GM03348 (cell line): ENCODE results near the gene UGT2B11.
"Not testable (repeated sequence)": the region's sequence is repeated elsewhere in the genome, so short reads cannot be mapped to it uniquely, and the experiment has no call there.

Source experiments
- DNase-seq: peaks from one replicate; pipeline ENCODE4 v3.0.0; 2012; ENCODE audit warnings: low spot score

Gene UGT2B11

DNA sequence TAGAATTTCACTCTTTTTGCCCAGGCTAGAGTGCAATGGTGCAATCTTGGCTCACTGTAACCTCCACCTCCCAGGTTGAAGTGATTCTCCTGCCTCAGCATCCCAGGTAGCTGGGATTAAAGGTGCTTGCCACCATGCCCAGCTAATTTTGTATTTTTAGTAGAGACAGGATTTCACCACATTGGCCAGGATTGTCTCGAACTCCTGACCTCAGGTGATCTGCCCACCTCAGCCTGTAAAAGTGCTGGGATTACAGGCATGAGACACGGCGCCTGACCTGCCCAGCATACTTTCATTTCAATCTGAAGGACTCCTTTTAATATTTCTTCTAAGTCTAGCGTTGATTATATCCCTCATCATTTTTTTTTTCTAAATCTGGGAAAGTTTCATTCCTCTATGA lies 45.4 kb downstream of the UGT2B11 start:
- not testable (repeated sequence) for DNase-seq

- no peak for DNase-seq
Measured at GRCh38 chr4:69167300-69167699, 47.2 kb downstream of the UGT2B11 start.

DNA sequence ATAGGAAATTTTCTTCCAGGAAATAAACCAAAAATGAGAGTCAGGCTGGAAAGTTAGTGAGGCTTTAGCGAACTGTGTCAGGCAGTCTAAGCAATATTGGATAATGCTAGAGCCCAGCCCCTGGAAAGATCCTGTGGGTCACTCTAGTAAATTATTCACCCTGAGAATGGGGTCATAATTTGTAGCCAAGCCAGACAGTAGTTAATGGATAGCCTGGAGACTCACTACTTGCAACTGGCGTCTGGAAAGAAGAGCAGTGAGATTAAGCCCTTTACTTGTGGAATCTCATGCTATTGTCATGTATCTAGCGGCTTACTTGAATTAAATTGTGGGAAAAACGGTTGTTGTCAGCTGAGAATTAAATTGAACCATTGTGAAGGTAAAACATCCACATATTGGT lies 48.2 kb downstream of the UGT2B11 start:
- DNase-seq: not testable (repeated sequence)

GRCh38 chr4:69165707-69166106 lies 48.8 kb downstream of the UGT2B11 start:
- DNase-seq: not testable (repeated sequence)

- no peak for DNase-seq
Measured at GRCh38 chr4:69156913-69157312, 57.6 kb downstream of the UGT2B11 start.

DNA sequence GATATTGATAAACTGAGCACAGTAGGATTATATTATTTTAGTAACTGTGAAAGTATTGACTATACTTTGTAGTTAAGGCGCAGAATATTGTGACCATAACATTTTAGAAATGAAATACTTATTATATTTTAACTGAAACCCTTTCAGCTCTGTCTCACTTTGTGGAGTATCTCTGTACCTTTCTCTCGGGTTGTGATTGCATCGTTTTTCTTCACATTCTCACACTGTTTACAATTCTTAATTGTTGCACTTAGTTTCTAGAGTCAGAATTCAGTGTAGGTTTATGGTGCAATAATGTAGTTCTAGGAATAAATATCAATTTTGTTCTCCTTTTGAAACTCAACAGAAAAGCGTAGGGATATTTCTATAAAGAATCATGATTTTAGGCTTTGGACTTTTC lies 60.5 kb downstream of the UGT2B11 start:
- no peak for DNase-seq
